Stimulated activated CD8-positive, alpha-beta memory T cell treated with anti-CD3 and anti-CD28 coated beads, Interleukin-4, amount 100 ng/mL, for 1 hour (primary cell): ENCODE results near the gene NF2.

Experiments
- DNase-seq, 2 donors: peaks; one replicate each; pipeline ENCODE4 v3.0.0-alpha.2; 2020; ENCODE audit warnings: low read depth in 2 of 2, low spot score in 1 of 2

NF2 gene

DNA sequence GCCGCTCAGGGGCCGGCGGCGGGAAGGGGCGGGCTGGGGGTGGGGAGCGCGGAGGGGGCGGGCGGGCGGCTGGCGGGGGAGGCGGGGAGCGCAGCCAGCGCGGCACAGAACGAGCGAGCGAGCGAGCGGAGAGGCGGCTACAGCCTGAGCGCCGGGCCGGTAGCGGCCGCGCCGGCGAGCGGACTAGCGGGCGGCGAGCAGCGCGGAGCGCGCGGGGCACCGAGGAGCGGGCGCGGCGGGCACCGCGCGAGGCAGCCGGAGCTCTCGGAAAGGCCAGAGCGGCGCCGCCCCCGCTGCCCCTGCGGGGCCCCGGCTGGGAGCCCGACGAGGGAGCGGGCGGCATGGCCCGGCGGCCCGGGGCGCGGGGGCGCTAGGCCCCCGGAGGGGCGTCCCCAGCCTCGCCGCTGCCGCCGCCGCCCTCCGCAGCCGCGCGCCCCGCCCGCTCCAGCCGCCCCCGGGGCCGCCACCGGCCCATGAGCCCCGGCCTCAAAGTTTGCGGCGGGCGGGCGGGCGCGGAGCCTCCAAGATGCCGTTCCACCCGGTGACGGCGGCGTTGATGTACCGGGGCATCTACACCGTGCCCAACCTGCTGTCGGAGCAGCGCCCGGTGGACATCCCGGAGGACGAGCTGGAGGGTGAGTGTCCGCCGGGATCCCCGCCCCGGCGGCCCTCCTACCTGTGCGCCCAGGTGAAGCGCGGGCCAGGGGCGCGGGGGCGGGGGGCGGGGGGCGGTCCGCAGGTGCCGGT is 116.6 kb downstream of the NF2 start, which contains the start of gene CABP7:
CABP7 (plus strand) TSS at position 105 of the 747 bp plus-strand sequence; CDS start at position 527, 422 bp downstream.
- DNase-seq: no peak

DNA sequence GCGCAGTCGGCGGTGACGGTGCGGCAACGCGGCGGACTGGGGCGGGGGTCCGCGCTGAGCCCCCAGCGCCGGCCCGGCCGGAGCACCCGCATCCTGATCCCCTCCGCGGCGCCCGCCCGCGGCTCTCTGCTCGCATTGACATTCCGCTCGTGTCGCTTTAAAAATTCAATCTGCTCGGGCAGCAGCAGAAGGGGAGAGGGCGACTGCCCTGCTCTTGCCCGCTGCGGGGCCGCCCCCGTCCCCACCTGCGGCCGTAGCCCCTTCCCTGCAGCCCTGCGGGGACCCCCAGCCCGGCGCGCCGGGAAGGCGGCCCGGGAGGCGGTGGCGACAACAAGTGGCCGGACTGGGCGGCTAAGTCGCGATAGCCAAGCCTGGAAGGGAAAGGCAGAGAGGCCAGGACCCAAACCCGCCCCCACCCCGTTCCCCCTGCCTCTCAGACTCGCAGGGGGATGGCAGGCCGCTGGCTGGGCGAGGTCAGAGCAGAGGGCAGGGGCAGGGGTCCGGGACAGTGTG is 117.4 kb downstream of the NF2 start:
- DNase-seq: no peak

DNA sequence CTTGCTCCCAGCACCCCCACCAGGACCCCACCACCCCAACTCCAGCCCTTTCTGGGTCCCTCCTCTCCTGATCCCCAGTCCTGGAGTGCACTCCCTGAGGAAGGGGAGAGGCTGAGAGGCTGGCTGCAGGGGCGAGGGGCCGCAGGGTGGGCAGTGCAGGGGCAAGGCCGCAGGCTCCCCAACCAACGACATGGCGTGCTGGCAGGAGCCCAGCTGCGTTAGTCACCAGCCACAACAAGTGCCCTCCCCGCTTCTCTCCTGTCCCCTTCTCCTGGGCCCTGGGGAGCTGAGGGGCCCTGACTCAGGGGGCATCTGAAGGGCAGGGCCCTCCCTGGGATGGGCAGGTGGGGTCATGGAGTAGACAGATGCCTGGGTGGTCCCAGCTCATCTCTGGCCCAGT is 118.7 kb downstream of the NF2 start:
- no peak for DNase-seq

DNA sequence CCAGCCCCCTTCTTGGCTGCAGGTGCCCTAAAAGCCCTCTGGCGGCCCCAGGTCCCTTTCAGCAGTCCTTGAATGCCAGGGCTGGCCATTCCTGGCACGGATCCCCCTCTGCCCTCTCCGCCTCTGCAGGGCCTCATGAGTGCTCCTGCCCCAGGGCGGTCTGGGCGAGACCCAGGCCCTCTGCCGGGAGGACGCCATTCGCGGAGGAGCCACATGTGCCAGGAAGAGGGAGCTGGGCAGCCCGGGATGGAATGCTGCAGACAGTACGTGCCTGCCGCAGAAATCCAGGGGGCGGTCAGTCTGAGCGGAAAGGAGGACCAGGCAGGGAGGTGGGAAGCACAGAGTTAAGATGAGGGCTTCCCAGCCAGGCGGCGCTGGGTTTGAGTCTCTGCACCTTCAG is 119.2 kb downstream of the NF2 start:
- DNase-seq: no peak

DNA sequence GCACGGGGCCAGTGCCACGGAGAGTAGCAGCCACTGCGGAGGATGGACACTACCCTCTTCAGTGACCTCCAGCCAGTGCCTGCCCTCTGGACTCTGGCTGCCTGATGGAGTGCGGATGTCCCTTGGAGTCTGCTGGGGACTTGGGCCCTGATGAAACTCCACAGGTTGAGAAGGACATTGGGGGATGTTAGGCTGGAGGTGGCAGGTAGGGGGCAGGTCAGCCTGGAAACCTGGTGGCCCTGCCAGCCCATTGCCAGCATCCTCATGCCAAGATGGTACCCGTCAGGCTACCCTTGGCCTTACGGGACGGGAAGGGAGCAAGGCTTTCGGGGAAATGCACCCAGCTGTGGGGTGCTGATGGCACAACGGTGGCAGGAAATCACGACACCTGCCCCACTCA is 120.3 kb downstream of the NF2 start:
- no peak for DNase-seq

DNA sequence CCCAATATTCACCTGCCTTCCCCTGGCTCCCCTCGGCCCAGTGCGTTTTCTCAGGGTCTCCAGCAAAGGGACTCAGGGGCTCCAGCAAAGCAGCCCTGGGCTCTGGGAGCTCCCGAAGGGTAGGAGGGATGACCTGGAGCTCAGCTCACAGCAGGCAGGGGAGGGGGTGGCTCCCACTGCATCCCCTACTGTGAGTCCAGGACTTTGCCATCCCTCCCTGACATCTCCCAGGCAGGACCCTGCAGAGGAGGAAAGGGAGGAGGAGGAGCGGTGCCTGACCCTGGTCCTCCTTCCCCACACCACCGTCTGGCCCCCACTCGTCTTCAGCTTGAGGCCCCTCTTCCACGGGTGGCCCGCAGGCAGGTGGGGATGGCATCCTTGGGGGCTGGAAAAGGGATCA is 121.4 kb downstream of the NF2 start:
- no peak for DNase-seq

DNA sequence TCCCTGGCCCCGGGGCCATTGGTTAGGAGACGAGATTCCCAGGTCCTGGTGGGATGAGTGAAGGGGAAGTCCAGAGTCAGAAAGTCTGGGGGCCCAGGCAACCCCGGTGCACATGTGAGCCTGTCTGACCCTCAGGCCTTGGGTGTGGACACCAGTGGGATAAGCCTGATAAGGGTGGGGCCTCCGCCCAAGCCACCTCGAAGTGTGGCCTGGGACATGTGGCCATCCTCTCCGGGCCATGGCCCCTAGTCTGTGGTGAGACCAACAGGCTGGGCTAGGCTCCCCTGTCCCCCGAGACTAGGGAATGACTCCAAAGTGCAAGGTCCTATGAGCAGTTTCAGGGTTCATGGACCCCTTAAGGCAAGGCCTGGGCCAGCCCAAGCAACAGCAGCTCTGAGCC is 122.7 kb downstream of the NF2 start:
- DNase-seq: no peak

DNA sequence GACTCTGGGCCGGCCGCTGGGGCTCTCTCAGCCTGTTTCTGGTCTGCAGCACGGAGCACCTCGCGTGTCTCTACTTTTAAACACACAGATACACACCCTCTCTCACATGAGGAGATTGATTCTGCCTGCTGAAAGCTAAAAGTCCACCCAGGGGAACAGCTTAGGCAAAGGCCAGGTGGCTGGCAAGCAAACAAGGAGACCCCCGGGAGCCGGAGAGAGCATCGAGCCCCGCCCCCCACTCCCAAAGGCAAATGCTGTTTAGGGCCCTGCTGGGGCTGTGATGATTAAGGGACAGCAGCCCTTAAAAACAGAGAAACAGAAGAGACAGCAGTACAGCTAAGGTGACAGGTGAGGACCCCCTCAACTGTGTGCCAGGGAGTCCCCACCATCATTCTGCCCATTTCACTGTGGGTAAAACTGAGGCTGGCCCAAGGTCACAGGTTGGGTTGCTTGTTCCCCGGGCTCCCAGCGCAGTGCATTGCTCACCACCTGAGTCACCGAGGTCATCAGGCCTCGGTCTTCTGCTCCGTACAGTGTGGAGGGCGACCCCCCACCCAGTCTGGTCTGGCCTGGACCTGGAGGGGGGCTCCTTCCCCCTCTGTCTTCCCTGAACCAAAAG is 123.2 kb downstream of the NF2 start:
- no peak for DNase-seq

DNA sequence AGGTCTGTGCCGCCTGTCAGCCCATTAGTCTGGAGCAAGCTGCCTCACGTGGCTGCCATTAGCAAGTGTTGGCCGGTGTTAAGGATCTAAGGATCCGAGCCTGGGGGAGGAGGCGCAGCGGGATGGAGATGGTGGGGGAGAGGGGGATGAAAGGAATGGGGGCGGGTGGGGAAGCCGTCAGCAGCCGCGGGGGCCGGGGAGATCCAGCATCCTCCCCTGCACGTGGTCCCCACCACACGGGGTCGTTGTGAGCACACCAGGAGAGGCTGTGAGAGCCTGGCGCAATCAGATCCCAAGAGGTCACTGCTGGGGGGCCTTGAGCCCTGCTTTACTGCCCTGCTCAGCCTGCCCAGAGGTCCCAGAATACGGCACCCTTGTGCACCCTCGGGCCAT is 123.7 kb downstream of the NF2 start:
- no peak for DNase-seq

DNA sequence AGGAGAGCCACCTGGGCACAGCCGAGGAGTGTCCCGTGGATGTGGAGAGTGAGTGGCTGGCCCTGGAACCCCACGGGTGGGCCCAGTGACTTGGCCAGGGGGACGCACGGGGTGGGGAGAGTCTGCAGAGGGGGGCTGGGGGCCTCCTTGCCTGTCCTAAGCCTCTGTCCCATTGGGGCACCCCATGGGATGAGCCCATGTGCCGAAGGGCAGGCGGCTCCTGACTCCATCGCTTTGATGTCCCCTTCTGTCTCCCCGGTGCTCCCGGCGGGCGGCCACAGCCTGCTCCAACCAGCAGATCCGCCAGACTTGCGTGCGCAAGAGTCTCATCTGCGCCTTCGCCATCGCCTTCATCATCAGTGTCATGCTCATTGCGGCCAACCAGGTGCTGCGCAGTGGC is 125.7 kb downstream of the NF2 start:
- DNase-seq: no peak

DNA sequence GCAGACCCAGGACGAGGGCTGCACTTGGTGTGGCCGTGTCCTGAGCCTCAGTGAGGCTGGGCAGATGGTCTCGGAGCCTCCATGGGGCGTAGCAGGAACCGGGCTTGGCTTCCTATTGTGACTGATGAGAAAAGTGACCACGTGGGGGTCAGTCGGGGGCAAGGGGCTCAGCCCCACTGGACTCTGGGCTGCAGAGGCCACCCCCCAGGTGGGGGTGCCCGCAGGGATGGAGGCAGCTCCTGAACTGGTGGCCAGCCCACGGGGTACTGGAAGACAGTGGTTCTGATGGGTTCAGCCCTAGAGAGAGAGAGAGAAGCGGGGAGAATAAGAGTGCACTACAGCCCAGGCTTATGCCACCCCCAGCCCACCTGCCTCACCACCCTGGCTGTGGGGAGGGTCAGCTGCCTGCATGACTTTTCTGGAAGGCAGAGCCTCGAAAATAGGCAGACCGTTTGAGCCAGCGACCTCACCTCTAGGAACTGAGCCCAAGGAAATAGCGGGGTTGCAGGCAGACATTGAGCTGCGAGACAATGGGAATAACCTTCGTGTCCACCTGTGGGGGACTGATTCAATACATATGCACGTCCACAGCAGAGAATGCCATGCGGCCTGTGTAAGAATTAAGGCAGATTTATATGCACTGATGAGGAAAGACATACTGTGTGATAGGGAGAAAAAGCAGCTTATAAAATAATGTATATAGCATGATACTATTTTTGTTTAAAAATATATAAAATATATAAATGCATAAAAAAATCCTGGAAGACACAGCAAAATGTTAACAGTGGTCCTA is 127.8 kb downstream of the NF2 start:
- DNase-seq: no peak

DNA sequence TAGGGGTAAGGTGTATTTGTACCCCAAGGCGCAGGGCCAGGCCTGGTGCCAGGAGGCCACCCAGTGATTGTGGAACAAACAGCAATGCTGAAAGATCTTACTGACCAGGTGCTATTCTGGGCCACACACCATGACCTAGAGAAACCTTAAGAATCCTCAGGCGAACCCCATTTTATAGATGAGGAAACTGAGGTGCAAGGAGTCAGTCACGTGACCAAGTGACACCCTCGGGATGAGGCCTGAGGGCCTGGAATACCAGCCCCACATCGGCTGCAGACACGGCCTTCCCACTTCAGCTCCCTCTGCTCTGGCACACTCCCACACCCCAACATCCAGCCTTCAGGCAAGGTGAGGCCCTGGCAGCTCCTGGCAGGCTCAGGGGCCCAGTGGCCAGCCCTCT is 129.4 kb downstream of the NF2 start:
- DNase-seq: no peak

DNA sequence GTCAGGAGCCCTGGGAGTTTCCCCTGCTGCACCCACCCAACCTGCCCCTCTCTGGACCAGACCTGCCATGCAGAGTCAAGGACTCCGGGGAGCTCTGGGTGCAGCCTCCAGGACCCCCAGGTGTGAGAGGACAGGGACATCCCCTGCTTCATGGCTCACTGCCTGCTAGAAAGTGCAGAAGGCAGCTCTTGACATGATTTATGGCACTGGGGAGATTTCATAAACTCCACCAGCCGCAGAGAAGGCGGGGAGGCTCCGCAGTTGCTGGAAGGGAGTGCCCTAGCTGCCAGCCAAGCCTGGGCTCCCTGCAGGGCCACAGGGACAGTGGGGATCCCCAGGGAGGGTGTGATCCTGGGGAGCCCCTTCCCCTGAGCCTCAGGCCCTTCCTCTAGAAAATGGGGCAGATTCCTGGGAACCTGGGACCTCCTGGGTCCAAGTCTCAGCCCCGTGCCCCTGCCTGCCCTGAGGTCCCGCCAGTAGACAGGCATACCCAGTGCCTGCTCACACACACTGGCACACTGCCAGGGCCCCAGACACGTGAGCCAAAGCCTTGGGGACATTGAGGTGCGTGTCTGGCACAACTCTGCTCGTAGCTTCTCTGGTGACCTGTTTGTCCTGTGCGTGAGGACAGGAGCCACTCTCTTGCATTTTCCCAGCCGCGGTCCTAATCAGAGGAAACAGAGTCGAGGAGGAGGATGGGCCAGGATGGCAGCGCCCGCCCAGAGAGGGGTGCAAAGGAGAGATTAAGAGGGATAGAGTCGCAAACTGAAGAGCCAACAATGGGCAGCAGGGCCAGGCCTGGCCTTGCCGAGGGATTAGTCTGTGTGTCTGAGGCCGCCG is 130.1 kb downstream of the NF2 start:
- no peak for DNase-seq

DNA sequence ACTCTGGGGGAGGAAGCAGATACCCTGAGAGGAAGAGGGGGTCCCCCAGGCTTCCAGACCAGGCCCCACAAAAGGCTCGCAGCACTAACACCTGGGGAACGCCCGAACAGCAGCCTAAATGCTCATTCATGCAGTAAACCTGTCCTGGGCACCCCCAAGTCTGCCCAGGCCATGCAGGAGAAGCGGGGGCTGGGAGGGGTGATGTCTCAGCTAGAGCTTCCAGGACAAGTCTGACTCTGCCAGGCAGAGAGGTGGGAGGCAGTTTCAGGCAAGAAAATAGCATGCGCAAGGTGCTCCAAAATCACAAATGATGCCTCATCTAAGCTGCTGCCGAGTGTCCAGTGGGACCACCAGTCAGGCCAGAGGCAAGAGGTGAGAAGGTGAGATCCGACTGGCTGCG is 131.0 kb downstream of the NF2 start:
- DNase-seq: no peak

DNA sequence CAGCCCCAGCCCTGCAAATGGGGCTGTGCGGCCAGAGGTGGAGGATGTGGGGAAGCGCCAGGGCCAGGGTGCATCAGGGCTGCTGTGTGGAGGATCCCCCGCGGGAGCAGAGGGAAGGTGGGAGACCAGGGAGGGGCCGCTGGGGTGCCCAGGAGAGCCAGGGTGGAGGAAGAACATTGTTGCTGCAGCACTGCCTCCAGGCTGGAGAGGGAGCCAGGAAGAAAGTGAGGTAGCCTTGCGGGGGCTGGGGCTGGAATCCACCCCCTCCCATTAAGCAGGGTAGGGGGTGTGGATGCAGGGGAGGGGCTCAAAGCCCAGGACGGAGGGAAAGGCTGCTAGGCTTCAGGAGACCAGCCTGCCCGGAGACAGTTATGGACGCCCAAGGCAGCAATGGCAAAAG is 131.4 kb downstream of the NF2 start:
- no peak for DNase-seq

DNA sequence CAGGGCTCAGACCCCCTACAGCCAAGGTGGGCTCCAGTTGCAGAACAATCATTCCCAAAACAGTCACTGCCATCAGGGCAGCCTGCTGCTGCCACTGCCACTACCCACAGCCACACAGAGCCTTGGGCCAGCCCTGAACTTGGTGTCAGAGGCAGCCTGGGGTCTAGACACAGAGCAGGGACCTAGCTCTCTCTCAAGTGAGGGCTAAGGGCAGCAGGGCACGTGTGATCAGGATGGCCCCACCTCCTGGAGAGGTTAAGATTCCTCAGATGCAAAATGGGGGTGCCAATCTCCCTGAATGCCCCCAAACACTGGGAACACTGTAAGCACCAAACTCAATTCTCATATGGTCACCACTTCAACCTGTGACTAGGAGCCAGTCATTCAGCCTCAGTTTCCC is 132.0 kb downstream of the NF2 start:
- DNase-seq: no peak

DNA sequence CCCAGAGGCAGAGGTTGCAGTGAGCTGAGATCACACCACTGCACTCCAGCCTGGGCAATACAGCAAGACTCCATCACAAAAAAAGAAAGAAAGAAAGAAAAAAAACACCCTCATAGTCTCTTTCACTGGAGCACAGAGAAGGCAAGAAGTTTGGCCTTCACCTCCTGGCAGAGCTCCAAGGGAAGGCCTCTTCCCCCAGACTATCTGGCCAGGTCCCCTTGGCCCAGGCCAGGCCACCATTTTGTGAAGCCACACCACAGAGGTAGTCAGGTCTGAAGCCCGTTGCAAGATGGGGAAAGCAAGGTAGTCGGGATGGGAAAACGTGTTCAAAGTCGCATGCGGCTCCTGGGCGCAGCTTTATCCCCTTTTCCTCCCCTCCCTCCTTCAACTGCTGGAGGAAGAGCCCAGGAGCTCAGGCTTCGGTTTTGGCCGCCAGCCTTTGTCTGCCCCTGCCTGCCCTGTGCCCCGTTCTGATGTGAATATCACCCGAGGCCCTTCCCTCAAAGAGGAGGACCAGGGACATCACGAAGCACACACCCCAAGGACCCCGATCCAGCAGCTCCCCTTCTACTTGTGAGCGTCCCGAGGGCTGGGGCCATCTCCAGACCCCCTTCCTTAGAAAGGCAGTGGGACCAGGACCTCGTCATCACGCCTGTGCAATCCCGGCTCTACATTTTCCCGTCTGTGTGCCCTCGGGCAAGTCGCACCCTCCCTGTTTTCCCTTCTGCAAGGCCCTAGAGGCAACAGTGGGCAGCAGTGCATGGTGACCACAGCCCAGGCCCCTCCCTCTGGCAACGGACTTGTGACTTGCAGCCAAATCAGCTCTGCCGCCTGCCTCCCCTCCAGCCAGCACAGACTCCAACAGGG is 134.1 kb downstream of the NF2 start:
- no peak for DNase-seq

DNA sequence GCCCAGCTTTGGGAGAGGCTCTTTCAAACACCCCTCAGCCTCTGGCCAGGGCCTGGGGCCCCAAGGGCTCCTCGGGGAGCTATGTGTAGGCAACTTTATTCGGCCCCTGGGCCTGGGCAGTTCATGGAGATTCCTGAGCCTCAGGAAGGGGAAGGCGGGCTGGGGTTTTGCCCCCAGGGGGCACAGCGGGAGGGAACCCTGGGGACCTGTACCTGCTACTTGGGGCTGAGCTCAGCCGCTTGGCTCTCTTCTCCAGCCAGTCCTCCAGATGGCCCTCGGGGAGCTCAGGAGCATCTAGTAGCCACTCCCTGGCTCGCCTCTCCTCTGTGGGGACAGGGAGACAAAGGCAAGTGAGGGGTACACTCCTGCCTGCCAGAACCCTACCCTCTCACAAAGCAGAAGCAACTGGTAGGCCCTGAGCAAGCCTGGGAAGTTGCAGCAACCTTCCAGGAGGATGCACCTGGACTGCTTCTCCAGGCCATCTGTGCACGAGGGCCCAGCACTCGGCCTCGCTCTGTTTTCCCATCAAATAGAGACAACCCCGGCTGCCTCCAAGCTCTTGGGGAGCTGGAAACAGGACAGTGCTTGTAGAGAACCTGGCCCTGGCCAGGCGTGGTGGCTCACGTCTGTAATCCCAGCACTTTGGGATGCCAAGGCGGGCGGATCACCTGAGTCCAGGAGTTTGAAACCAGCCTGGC is 134.8 kb downstream of the NF2 start:
- no peak for DNase-seq

DNA sequence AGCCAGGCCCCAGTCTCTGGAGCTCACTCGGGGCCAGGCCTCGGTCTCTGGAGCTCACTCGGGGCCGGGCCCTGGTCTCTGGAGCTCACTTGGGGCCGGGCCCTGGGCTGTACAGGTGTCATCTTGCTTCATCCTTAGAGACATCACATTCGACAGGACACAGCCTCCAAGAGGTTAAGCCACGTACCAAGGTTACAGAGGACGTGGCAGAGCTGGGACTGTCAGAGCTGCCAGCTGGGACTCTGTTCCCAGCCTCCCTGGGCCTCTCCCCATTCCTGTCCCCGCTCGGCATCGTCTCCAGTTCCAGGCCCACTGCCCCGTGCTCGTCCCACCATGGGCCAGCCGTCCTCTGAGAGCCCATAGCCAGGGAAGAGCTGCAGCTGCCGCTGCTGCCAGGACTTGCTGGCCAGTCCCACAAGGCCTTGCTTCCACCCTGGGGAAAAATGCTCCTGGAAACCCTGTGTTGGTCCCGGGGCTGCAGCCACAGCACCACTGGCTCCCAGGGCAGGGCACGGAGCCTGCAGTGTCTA is 136.0 kb downstream of the NF2 start:
- no peak for DNase-seq
